ENCODE results near the gene NPFFR1.

DNA sequence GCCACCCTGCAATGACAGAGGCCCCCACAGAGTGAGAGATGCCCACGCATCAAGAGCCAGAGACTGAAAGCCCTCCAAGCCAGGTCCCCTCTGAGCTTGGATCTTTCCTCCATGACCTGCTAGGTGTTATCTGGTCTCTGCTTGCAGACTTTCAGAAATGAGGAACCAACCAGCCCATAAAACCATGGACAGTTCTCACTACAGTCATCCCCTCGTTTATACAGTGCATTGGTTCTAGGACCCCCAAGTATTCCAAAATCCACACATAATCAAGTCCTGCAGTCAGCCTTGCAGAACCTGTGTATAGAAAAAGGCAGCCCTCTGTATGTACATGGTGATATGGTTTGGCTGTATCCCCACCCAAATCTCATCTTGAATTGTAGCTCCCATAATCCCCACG is 23.1 kb downstream of the NPFFR1 start:
- TF ChIP-seq, protein P1, sequence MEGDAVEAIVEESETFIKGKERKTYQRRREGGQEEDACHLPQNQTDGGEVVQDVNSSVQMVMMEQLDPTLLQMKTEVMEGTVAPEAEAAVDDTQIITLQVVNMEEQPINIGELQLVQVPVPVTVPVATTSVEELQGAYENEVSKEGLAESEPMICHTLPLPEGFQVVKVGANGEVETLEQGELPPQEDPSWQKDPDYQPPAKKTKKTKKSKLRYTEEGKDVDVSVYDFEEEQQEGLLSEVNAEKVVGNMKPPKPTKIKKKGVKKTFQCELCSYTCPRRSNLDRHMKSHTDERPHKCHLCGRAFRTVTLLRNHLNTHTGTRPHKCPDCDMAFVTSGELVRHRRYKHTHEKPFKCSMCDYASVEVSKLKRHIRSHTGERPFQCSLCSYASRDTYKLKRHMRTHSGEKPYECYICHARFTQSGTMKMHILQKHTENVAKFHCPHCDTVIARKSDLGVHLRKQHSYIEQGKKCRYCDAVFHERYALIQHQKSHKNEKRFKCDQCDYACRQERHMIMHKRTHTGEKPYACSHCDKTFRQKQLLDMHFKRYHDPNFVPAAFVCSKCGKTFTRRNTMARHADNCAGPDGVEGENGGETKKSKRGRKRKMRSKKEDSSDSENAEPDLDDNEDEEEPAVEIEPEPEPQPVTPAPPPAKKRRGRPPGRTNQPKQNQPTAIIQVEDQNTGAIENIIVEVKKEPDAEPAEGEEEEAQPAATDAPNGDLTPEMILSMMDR (IDR thresholded peaks at IDR 0.05; ENCODE audit: insufficient read depth, low read length) = no peak
- TF ChIP-seq, protein P2, sequence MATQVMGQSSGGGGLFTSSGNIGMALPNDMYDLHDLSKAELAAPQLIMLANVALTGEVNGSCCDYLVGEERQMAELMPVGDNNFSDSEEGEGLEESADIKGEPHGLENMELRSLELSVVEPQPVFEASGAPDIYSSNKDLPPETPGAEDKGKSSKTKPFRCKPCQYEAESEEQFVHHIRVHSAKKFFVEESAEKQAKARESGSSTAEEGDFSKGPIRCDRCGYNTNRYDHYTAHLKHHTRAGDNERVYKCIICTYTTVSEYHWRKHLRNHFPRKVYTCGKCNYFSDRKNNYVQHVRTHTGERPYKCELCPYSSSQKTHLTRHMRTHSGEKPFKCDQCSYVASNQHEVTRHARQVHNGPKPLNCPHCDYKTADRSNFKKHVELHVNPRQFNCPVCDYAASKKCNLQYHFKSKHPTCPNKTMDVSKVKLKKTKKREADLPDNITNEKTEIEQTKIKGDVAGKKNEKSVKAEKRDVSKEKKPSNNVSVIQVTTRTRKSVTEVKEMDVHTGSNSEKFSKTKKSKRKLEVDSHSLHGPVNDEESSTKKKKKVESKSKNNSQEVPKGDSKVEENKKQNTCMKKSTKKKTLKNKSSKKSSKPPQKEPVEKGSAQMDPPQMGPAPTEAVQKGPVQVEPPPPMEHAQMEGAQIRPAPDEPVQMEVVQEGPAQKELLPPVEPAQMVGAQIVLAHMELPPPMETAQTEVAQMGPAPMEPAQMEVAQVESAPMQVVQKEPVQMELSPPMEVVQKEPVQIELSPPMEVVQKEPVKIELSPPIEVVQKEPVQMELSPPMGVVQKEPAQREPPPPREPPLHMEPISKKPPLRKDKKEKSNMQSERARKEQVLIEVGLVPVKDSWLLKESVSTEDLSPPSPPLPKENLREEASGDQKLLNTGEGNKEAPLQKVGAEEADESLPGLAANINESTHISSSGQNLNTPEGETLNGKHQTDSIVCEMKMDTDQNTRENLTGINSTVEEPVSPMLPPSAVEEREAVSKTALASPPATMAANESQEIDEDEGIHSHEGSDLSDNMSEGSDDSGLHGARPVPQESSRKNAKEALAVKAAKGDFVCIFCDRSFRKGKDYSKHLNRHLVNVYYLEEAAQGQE (IDR thresholded peaks at IDR 0.05; ENCODE audit: insufficient replicate concordance, low read depth) = peak; percentile 88
